WERI-Rb-1 (cell line): ENCODE measurements around the gene TIMM22.

Experiments
- DNase-seq: peaks from one replicate; pipeline ENCODE4 v3.0.0-alpha.2; 2020
- H3K27ac ChIP-seq: fragments of 250-450 bp; sonication (Bioruptor Pico); 2 replicates; pipeline ENCODE4 v1.5.1; 2020; ENCODE audit warnings: mild to moderate bottlenecking, moderate library complexity
- H3K27me3 ChIP-seq: fragments of 250-450 bp; sonication (Bioruptor Pico); 2 replicates; pipeline ENCODE4 v1.5.1; 2021; ENCODE audit warnings: mild to moderate bottlenecking, low read depth, moderate library complexity; ENCODE audit not compliant: insufficient read depth, severe bottlenecking
- H3K36me3 ChIP-seq: fragments of 250-450 bp; sonication (Bioruptor Pico); 2 replicates; pipeline ENCODE4 v1.5.1; 2020; ENCODE audit warnings: mild to moderate bottlenecking, moderate library complexity
- H3K4me3 ChIP-seq: 2 replicates; pipeline ENCODE4 v1.5.1; 2011; ENCODE audit warnings: low read depth, mild to moderate bottlenecking, control low read depth, low read length
- H3K9me3 ChIP-seq: fragments of 250-450 bp; sonication (Bioruptor Pico); 2 replicates; pipeline ENCODE4 v1.5.1; 2021; ENCODE audit warnings: mild to moderate bottlenecking, moderate library complexity; ENCODE audit not compliant: severe bottlenecking
- CTCF ChIP-seq: IDR thresholded peaks from 2 replicates; pipeline ENCODE4 v1.5.1; 2011; ENCODE audit warnings: low read depth, mild to moderate bottlenecking, control low read depth, inconsistent platforms, low read length

Gene TIMM22

GRCh38 chr17:1011138-1011537, 14.2 kb downstream of the TIMM22 start:
- Histone ChIP-seq H3K4me3 (no peak overlapping the region), H3K27ac (no peak overlapping the region), H3K27me3 (no peaks in the 10 kb centered on the region), H3K9me3 (no peaks in the 10 kb centered on the region), H3K36me3 (peaks cover 34% of the 10 kb centered on the region)
- DNase-seq, result no peak
- TF ChIP-seq CTCF, result no peak

GRCh38 chr17:1011760-1012735, 15.1 kb downstream of the TIMM22 start:
- DNase-seq, result no peak
- Histone ChIP-seq H3K9me3 (no peaks in the 10 kb centered on the region), H3K4me3 (no peak overlapping the region), H3K27me3 (no peaks in the 10 kb centered on the region), H3K36me3 (peaks cover 30% of the 10 kb centered on the region), H3K27ac (no peak overlapping the region)
- TF ChIP-seq CTCF, result no peak

GRCh38 chr17:1012823-1013728, 16.1 kb downstream of the TIMM22 start:
- Histone ChIP-seq H3K27me3 (no peaks in the 10 kb centered on the region), H3K27ac (no peak overlapping the region), H3K4me3 (no peak overlapping the region), H3K36me3 (peaks cover 21% of the 10 kb centered on the region), H3K9me3 (no peaks in the 10 kb centered on the region)
- TF ChIP-seq CTCF, result no peak
- no peak for DNase-seq

GRCh38 chr17:1013729-1014090, 16.8 kb downstream of the TIMM22 start:
- DNase-seq, result no peak
- no peaks in the 10 kb centered on the region for H3K27me3 ChIP-seq
- TF ChIP-seq CTCF, result no peak
- H3K36me3 ChIP-seq, result peaks cover 21% of the 10 kb centered on the region
- H3K27ac ChIP-seq, result no peak overlapping the region
- H3K4me3 ChIP-seq, result no peak overlapping the region
- H3K9me3 ChIP-seq, result no peaks in the 10 kb centered on the region

GRCh38 chr17:1018547-1018946, 21.6 kb downstream of the TIMM22 start:
- Histone ChIP-seq H3K27ac (no peak overlapping the region), H3K36me3 (no peaks in the 10 kb centered on the region; the same call in 1 of the 2 replicates), H3K9me3 (no peaks in the 10 kb centered on the region), H3K4me3 (no peak overlapping the region), H3K27me3 (no peaks in the 10 kb centered on the region)
- TF ChIP-seq CTCF, result no peak
- no peak for DNase-seq
